NCI-H1694 treated with DMSO at 0.1 percent for 48 hours (cell line): ENCODE data around the gene ZNF14.
A peak's percentile ranks its signal among the peaks of the same experiment; 100 is the strongest.
"Not testable (repeated sequence)": the region's sequence is repeated elsewhere in the genome, so short reads cannot be mapped to it uniquely, and the experiment has no call there.

Experiments
- DNase-seq: peaks from one replicate; lab custom pipeline; 2025; lab: John Stamatoyannopoulos, UW

ZNF14 gene

DNA sequence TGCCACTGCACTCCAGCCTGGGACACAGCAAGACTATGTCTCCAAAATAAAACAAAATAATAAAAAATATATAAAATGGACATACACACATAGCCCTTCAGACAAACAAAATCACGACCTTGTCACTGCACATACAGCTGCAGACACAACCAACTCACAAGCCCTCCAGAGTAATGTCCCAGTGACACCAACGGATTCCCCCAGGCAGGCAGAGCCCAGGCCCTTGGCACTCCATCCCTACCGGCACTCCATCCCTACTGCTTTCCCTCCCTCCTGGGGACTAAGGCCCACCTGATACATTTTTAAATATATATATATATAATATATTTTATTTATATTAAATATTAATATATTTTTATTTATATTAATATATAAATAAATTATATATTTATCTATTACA lies 45.8 kb downstream of the ZNF14 start:
- no peak for DNase-seq

- DNase-seq = no peak
Measured at GRCh38 chr19:19686580-19686979, 46.3 kb downstream of the ZNF14 start.

GRCh38 chr19:19686119-19686518 lies 46.8 kb downstream of the ZNF14 start:
- DNase-seq = not testable (repeated sequence)

DNA sequence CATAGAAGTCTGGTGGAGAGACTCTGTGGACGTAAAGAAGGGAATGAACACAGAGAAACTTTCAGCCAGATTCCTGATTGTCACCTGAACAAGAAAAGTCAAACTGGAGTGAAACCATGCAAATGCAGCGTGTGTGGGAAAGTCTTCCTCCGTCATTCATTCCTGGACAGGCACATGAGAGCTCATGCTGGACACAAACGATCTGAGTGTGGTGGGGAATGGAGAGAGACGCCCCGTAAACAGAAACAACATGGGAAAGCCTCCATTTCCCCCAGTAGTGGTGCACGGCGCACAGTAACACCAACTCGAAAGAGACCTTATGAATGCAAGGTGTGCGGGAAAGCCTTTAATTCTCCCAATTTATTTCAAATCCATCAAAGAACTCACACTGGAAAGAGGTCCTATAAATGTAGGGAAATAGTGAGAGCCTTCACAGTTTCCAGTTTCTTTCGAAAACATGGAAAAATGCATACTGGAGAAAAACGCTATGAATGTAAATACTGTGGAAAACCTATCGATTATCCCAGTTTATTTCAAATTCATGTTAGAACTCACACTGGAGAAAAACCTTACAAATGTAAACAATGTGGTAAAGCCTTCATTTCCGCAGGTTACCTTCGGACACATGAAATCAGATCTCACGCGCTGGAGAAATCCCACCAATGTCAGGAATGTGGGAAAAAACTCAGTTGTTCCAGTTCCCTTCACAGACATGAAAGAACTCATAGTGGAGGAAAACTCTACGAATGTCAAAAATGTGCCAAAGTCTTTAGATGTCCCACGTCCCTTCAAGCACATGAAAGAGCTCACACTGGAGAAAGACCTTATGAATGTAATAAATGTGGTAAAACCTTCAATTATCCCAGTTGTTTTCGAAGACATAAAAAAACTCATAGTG lies 53.5 kb downstream of the ZNF14 start:
- no peak for DNase-seq

DNA sequence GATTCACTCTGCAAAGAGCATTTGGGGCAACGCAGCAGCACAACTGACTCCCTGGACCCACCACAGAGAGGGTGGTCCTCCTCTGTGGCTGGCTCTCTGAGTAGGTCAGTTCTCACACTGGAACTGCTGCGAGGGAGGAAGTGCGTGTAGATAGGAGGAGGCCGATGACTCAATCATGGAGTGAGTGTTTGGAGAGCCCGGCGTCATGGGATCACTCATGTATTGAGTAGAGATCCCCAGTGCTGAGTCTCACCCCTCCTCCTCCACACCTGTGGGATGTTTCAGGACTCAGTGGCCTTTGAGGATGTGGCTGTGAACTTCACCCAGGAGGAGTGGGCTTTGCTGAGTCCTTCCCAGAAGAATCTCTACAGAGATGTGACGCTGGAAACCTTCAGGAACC lies 55.3 kb downstream of the ZNF14 start:
- no peak for DNase-seq

DNA sequence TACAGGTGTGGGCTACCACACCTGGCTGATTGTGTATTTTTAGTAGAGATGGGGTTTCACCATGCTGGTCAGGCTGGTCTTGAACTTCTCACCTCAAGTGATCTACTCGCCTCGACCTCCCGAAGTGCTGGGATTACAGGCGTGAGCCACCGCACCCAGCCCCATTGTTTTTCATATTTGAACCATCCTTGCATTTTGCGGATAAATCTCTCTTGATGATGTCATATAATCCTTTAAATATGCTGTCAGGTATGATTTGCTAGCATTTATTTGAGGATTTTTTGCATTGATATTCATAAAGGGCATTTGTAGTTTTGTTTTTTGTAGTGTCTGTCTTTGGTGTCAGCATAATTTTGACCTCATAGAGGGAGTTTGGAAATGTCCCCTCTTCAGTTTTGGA lies 58.6 kb downstream of the ZNF14 start:
- no peak for DNase-seq

DNA sequence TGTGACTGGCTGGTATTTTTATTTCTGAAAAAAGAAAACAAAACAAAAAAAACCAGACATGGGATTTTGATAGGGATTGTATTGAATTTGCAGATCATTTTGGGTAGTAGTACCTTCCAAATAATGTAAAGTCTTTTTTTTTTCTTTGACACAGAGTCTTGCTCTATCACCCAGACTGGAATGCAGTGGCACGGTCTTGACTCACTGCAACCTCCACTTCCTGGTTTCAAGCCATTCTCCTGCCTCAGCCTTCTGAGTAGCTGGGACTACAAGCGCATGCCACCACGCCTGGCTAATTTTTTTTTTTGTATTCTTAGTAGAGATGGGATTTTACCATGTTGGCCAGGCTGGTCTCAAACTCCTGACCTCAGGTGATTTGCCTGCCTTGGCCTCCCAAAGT lies 60.1 kb downstream of the ZNF14 start:
- no peak for DNase-seq

- no peak for DNase-seq
Measured at GRCh38 chr19:19670070-19670551, 62.8 kb downstream of the ZNF14 start.

DNA sequence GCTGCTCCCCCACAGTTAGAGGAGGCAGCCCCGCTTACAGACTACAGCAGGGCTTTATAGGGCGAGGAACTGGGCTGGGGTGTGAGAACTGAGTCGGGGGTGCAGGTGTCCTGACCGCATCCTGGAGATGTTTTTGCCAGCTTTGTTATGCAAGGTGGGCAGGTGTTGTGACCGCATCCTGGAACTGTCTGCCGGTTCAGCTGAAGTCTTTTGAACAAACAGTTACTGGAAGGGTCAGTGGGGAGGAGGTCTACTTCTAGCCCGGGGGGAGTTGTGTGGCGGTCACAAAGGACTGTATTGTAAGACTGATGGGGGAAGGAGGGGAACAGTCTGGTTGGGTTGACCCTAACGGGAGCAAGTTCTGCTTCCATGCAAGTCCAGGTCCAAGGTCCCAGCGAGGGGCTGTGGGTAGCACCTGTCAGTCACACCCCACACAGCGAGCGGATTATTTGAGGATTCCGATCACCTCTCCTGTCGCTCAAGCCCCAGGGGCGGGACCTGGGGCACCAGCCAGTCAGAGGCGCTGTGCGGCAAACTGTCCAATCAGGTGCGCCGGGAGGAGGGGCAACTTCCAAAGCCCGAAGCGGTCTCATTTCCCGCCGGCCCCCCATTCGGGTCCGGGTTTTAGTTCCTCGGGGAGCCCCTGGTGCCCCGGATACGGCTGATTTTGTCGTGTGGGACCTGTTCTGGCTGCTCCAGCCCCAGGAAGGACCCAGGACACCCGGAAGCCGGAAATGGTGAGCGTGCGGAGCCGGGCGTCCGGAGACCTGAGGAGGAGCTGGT lies 64.5 kb downstream of the ZNF14 start, which contains the start of gene ZNF101:
TSS of gene ZNF101 (plus strand) at position 610 of the 783 bp plus-strand sequence. CDS start at position 735, 125 bp downstream.
- peak; percentile 90 for DNase-seq

DNA sequence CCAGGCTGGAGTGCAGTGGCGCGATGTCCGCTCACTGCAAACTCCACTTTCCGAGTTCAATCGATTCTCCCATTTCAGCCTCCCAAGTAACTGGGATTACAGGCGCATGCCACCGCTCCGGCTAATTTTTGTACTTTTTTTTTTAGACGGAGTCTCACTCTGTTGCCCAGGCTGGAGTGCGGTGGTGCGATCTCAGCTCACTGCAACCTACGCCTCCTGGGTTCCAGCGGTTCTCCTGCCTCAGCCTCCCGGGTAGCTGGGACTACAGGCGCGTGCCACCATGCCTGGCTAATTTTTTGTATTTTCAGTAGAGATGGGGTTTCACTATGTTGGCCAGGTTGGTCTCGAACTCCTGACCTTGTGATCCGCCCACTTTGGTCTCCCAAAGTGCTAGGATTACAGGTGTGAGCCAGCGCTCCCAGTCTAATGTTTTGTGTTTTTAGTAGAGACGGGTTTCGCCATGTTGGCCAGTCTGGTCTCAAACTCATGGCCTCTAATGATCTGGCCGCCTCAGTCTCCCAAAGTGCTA lies 67.4 kb downstream of the ZNF14 start:
- not testable (repeated sequence) for DNase-seq

DNA sequence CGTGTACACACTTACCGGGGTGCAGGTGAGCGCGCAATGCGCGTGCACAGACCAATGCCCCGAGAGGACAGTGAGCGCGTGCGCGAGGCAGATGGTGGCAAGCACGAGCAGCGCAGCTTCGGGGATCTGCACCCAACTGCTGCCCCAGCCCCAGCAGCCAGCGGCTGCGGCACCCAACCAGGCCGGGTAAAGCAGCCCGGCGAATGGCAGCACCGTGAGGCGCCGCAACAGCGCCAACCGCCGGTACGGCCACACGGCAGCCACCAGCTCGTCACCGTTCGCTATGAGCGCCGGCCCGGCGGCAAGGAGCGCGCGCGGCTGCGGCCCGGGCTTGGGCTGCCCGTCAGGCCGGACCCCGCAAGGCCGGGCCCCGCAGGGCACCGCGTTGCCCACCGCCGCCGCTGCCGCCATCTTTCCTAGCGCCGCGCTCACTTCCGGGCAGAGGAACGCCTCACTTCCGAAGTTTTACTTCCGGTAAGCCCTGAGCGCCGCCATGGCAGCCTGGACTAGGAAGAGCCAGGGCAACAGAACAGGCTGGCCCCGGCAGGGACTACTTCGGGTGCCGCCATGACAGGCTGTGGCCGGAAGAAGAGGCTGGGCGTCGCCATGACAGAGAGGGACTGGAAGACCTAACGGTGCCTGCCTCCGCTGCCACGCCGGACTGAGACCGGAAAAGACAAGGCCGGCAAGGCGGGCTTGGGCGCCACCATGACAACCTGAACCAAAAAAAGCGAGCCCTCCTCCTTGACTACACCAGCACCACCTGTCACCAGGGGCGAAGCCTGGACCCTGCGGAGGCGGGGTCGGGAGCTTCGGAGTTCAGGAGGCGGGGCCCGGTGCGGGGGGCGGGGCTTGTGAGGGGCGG lies 69.4 kb downstream of the ZNF14 start, which contains the start of gene ATP13A1:
TSS of gene ATP13A1 (minus strand) at position 421 of the 865 bp plus-strand sequence. CDS start at position 411, 10 bp downstream.
- peak; percentile 98 for DNase-seq

DNA sequence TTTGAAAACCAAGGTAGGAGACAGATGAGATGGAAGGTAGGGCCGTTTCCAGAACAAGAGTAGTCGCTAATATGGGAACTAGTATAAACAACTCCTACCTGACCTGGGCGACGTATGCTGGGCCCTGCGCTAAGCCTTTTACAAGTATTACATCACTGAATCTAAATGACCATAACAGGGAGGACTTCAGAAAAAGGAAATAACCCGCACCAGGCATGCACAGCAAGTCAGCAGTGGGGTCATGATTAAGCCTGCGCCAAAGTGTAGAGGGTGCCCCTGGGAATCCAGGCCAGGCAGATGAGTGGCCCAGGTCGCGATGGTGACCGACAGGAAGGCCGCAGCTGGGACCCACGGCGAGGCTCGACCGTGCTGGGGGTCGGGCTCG lies 70.0 kb downstream of the ZNF14 start:
- no peak for DNase-seq

DNA sequence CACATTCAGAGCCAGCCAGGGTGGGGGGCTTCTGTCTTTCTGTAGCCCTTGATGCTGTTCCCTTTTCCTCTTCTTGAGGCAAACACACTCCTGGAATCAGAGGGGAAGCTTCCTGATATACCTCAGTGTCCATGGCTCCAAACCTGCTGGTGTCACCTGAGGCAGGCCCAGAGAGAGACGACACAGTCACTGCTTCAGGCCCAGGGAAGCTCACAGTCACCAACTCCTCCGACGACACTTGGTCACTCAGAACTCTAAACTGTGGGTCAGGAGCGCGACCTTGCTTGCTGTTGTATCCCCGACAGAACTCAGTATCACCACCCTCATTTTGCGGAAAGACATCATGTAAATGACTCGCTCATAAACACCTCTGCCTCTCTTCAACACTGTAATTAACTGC lies 70.6 kb downstream of the ZNF14 start:
- DNase-seq = no peak

DNA sequence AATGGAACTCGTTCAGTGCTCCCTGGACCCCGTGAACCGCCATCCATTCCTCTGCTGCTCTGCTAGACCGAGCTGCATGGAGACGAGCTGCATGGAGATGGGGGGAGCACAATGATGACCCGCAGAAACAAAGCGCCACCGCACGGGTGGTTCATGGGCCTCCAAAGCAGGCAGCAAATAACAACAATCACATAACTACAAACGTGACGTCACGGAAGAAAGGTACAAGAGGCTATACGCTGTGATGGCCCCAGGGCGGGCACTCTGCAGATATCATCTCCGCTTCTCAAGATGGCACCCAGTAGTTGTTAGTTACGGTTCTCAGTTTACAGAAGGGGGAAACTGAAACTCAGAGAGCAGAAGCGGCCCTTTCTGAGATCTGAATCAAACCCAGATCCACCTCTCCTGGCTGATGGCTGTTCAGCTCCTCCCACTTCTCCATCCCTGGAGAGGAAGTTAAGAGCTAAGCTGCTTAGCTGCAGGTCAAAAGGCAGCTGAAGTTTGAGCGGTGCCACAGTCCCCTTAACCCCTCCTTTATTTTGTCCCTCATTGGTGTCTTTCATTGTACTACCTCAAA lies 71.1 kb downstream of the ZNF14 start:
- no peak for DNase-seq

DNA sequence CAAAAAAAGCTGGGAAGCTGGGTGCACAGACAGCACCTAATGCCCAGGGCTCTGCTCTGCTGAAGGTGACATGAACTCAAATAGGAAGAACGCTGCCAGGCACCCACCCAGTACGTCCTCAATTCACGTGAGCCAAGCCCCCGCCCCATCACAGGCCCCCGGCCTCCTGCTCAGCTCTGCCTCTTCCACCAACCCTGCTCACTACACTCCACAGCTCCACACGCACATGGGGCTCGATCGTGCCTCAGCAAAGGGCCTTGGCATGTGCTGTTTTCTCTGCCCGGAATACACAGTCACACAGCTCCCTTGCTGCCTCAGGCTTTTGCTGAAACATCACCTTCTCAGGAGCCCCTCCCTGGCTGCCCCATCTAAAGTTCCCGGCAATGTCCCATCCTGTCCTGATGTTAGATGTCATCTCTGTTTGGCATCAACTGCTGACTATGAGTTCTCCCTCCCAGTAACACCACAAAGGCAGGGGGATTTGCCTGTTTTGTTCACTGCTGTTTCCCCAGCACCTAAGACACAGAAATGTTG lies 71.7 kb downstream of the ZNF14 start:
- DNase-seq = no peak
